Ishikawa (cell line): ENCODE measurements around the gene FOXN3.

Source experiments
- CEBPB ChIP-seq: IDR thresholded peaks from 2 replicates; pipeline ENCODE4 v1.6.1; 2012
- CREB1 ChIP-seq: IDR thresholded peaks from 2 replicates; pipeline ENCODE4 v1.6.1; 2012; ENCODE audit warnings: low read depth
- EGR1 ChIP-seq: IDR thresholded peaks from 2 replicates; pipeline ENCODE4 v1.6.1; 2012
- EP300 ChIP-seq: IDR thresholded peaks from 2 replicates; pipeline ENCODE4 v1.6.1; 2012; ENCODE audit warnings: borderline replicate concordance
- FOXM1 ChIP-seq: IDR thresholded peaks from 2 replicates; pipeline ENCODE4 v1.6.1; 2012; ENCODE audit warnings: low read depth, borderline replicate concordance
- NFIC ChIP-seq: IDR thresholded peaks from 2 replicates; pipeline ENCODE4 v1.6.1; 2012
- RAD21 ChIP-seq: IDR thresholded peaks from 2 replicates; pipeline ENCODE4 v1.6.1; 2012; ENCODE audit warnings: low read depth
- REST ChIP-seq: IDR thresholded peaks from 2 replicates; pipeline ENCODE4 v1.6.1; 2012; ENCODE audit warnings: low read depth, mild to moderate bottlenecking
- TAF1 ChIP-seq: IDR thresholded peaks from 2 replicates; pipeline ENCODE4 v1.6.1; 2012; ENCODE audit warnings: low read depth, mild to moderate bottlenecking
- TCF12 ChIP-seq: IDR thresholded peaks from 2 replicates; pipeline ENCODE4 v1.6.1; 2012; ENCODE audit warnings: low read depth
- TEAD4 ChIP-seq: IDR thresholded peaks from 2 replicates; pipeline ENCODE4 v1.6.1; 2012
- USF1 ChIP-seq: IDR thresholded peaks from 2 replicates; pipeline ENCODE4 v1.6.1; 2012
- YY1 ChIP-seq: IDR thresholded peaks from 2 replicates; pipeline ENCODE4 v1.6.1; 2012; ENCODE audit warnings: low read depth
- ZBTB7A ChIP-seq: IDR thresholded peaks from 2 replicates; pipeline ENCODE4 v1.6.1; 2012; ENCODE audit warnings: low read depth
- TF ChIP-seq, protein P1 (sequence below): IDR thresholded peaks from 2 replicates; pipeline ENCODE4 v1.6.1; 2012

FOXN3 gene

GRCh38 chr14:89298056-89298834, 118.8 kb downstream of the FOXN3 start:
- TF ChIP-seq CREB1, result no peak
- no peak for TF ChIP-seq REST
- TF ChIP-seq TAF1, result no peak
- no peak for TF ChIP-seq USF1
- no peak for TF ChIP-seq YY1
- no peak for TF ChIP-seq RAD21
- TF ChIP-seq, protein P1, sequence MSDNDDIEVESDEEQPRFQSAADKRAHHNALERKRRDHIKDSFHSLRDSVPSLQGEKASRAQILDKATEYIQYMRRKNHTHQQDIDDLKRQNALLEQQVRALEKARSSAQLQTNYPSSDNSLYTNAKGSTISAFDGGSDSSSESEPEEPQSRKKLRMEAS, result no peak
- no peak for TF ChIP-seq FOXM1
- TF ChIP-seq TEAD4, result no peak
- no peak for TF ChIP-seq NFIC
- TF ChIP-seq EP300, result no peak
- TF ChIP-seq TCF12, result no peak
- no peak for TF ChIP-seq EGR1
- no peak for TF ChIP-seq ZBTB7A
- no peak for TF ChIP-seq CEBPB

GRCh38 chr14:89296281-89296745, 120.7 kb downstream of the FOXN3 start:
- TF ChIP-seq NFIC (no peak), FOXM1 (no peak), EGR1 (no peak), CEBPB (no peak)
- TF ChIP-seq, protein P1, result no peak

GRCh38 chr14:89294872-89295271, 122.2 kb downstream of the FOXN3 start:
- TF ChIP-seq NFIC, result no peak
- TF ChIP-seq EGR1, result no peak
- no peak for TF ChIP-seq YY1
- TF ChIP-seq TAF1, result no peak
- no peak for TF ChIP-seq EP300
- no peak for TF ChIP-seq CREB1

DNA sequence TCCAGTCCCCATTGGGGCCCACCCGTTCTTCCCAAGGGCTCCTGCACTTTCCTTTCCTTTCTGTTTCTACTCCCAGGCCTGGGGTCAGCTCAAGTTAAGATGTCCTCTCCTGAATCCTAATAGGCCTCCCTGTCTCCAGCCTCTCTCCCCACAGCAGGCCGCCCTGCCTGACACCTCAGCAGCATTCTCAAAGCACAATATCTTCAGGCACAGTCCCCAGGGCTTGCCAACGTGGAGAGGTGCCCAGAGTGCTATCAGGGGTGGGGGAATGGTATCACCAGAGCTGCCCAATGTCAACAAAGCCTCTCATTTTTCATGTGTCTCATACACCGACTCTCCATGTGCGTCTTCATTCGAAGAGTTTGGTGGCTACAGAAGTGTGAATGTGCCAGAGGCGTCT, 123.0 kb downstream of the FOXN3 start:
- TF ChIP-seq CEBPB (no peak), TAF1 (no peak), FOXM1 (no peak), TCF12 (no peak), ZBTB7A (no peak), YY1 (no peak), NFIC (no peak), EP300 (no peak), REST (no peak), USF1 (no peak)
- TF ChIP-seq, protein P1, result no peak

GRCh38 chr14:89293314-89293916, 123.6 kb downstream of the FOXN3 start:
- TF ChIP-seq REST (no peak), FOXM1 (no peak), CREB1 (no peak), RAD21 (no peak), TCF12 (no peak), TEAD4 (no peak), ZBTB7A (no peak), TAF1 (no peak), EP300 (no peak)
- TF ChIP-seq, protein P1, result no peak
